ENCODE results near the gene NMNAT2.

The NMNAT2 gene

GRCh38 chr1:183203094-183203493 lies 215.1 kb downstream of the NMNAT2 start:
- no peak for DNase-seq

- DNase-seq, result no peak
Observed at GRCh38 chr1:183200451-183200850, 217.7 kb downstream of the NMNAT2 start.

GRCh38 chr1:183199304-183199703 lies 218.9 kb downstream of the NMNAT2 start:
- no peak for DNase-seq

DNA sequence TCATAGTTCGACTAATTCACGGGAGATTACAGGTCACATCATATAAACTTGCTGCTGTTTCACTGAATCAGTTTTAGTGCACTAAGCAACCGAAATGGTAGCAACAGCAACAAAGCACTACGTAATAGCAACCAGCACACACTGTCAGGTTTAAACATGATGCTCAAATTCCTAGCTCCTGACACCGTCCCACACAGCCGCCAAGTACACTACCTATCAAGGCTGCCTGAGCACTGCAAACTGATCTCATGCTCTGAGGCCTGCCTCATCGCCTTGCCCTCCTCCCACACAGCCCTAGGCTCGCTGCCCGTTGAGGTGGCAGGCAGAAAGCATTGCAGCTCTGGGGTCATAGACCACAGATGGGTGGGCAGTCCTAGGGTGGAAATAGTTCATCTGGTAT lies 219.7 kb downstream of the NMNAT2 start:
- DNase-seq, result no peak
